ENCODE results near the gene SPOCK2. TPM values are rescaled to one million over a fixed set of nuclear protein-coding genes. Genes with fewer than 3 reads are reported as not detected.

The SPOCK2 gene
- polyA plus RNA-seq, 1 of the 3 experiments (the other 2 are of a cell fraction): 0.18 TPM

DNA sequence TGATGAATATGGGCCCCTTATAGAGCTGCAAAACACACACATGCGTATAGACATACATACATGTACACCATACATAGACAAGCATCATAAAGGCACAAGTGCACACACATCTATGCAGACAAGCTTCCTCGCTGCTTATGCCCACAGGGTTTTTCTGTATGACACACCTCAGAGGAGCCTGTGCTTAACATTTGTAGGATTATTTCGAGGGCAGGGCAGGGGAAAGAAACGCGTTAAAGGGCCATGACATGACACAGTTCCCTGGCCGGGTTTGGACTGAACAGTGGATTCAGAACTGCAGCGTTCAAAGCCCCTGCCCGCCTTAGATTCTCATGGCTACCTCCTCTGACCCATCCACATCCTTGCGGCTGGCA, 79.3 kb downstream of the SPOCK2 start (continued):
- TF ChIP-seq, protein P1, sequence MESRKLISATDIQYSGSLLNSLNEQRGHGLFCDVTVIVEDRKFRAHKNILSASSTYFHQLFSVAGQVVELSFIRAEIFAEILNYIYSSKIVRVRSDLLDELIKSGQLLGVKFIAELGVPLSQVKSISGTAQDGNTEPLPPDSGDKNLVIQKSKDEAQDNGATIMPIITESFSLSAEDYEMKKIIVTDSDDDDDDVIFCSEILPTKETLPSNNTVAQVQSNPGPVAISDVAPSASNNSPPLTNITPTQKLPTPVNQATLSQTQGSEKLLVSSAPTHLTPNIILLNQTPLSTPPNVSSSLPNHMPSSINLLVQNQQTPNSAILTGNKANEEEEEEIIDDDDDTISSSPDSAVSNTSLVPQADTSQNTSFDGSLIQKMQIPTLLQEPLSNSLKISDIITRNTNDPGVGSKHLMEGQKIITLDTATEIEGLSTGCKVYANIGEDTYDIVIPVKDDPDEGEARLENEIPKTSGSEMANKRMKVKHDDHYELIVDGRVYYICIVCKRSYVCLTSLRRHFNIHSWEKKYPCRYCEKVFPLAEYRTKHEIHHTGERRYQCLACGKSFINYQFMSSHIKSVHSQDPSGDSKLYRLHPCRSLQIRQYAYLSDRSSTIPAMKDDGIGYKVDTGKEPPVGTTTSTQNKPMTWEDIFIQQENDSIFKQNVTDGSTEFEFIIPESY (IDR thresholded peaks at IDR 0.05; ENCODE audit: borderline replicate concordance, low read depth): no peak
- TF ChIP-seq, protein P2, sequence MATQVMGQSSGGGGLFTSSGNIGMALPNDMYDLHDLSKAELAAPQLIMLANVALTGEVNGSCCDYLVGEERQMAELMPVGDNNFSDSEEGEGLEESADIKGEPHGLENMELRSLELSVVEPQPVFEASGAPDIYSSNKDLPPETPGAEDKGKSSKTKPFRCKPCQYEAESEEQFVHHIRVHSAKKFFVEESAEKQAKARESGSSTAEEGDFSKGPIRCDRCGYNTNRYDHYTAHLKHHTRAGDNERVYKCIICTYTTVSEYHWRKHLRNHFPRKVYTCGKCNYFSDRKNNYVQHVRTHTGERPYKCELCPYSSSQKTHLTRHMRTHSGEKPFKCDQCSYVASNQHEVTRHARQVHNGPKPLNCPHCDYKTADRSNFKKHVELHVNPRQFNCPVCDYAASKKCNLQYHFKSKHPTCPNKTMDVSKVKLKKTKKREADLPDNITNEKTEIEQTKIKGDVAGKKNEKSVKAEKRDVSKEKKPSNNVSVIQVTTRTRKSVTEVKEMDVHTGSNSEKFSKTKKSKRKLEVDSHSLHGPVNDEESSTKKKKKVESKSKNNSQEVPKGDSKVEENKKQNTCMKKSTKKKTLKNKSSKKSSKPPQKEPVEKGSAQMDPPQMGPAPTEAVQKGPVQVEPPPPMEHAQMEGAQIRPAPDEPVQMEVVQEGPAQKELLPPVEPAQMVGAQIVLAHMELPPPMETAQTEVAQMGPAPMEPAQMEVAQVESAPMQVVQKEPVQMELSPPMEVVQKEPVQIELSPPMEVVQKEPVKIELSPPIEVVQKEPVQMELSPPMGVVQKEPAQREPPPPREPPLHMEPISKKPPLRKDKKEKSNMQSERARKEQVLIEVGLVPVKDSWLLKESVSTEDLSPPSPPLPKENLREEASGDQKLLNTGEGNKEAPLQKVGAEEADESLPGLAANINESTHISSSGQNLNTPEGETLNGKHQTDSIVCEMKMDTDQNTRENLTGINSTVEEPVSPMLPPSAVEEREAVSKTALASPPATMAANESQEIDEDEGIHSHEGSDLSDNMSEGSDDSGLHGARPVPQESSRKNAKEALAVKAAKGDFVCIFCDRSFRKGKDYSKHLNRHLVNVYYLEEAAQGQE (IDR thresholded peaks at IDR 0.05; ENCODE audit: low read depth, low read length): no peak
- TF ChIP-seq SMC3 (IDR thresholded peaks at IDR 0.05; ENCODE audit: low read depth, low read length) (no peak), POLR2AphosphoS5 (IDR thresholded peaks at IDR 0.05; ENCODE audit: low read depth, low read length) (no peak), RXRA (IDR thresholded peaks at IDR 0.05; ENCODE audit: borderline replicate concordance, low read depth) (no peak), RCOR1 (IDR thresholded peaks at IDR 0.05; ENCODE audit: low read length) (no peak)
- TF ChIP-seq, protein P3, sequence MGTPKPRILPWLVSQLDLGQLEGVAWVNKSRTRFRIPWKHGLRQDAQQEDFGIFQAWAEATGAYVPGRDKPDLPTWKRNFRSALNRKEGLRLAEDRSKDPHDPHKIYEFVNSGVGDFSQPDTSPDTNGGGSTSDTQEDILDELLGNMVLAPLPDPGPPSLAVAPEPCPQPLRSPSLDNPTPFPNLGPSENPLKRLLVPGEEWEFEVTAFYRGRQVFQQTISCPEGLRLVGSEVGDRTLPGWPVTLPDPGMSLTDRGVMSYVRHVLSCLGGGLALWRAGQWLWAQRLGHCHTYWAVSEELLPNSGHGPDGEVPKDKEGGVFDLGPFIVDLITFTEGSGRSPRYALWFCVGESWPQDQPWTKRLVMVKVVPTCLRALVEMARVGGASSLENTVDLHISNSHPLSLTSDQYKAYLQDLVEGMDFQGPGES (IDR thresholded peaks at IDR 0.05; ENCODE audit: low read depth, low read length): no peak
- TF ChIP-seq, protein P4, sequence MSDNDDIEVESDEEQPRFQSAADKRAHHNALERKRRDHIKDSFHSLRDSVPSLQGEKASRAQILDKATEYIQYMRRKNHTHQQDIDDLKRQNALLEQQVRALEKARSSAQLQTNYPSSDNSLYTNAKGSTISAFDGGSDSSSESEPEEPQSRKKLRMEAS (IDR thresholded peaks at IDR 0.05; ENCODE audit: low read depth): no peak

Other genes with a start within 250 kb of the SPOCK2 start
- 1,647 and 1,947 TPM in 2 replicates for gene PSAP, start 237.3 kb downstream of the SPOCK2 start, polyA plus RNA-seq (2012; rRNA removed)
- gene CHST3, start 124.2 kb downstream of the SPOCK2 start, polyA plus RNA-seq (2012; rRNA removed): 6.0 and 6.1 TPM in 2 replicates
- gene ANAPC16, start 127.5 kb upstream of the SPOCK2 start, polyA plus RNA-seq (2012; rRNA removed): 45.2 and 65.7 TPM in 2 replicates
- 15.0 and 19.5 TPM in 2 replicates for gene ASCC1, start 127.7 kb upstream of the SPOCK2 start, polyA plus RNA-seq (2012; rRNA removed)
- 24.9 and 30.4 TPM in 2 replicates for gene DDIT4, start 185.4 kb upstream of the SPOCK2 start, polyA plus RNA-seq (2012; rRNA removed)